ENCODE results near the gene UTP4.
"Not testable (repeated sequence)": the region's sequence is repeated elsewhere in the genome, so short reads cannot be mapped to it uniquely, and the experiment has no call there.

The UTP4 gene

GRCh38 chr16:69111216-69111875 lies 21.1 kb upstream of the UTP4 start:
- DNase-seq = no peak

- DNase-seq = no peak
Observed at GRCh38 chr16:69111876-69112230, 20.6 kb upstream of the UTP4 start.

GRCh38 chr16:69112285-69113129 lies 19.9 kb upstream of the UTP4 start:
- DNase-seq = peak; percentile 61

- no peak for DNase-seq
Observed at GRCh38 chr16:69113216-69113615, 19.2 kb upstream of the UTP4 start.

- DNase-seq = no peak
Observed at GRCh38 chr16:69114346-69114975, 18.0 kb upstream of the UTP4 start.

GRCh38 chr16:69114976-69115355 lies 17.5 kb upstream of the UTP4 start:
- DNase-seq = no peak

GRCh38 chr16:69115361-69115760 lies 17.1 kb upstream of the UTP4 start:
- DNase-seq = no peak

GRCh38 chr16:69115837-69116236 lies 16.6 kb upstream of the UTP4 start:
- DNase-seq = no peak

GRCh38 chr16:69116256-69116875 lies 16.1 kb upstream of the UTP4 start:
- DNase-seq = no peak

- DNase-seq = no peak
Observed at GRCh38 chr16:69116906-69117305, 15.5 kb upstream of the UTP4 start.

- DNase-seq = no peak
Observed at GRCh38 chr16:69118468-69118867, 14.0 kb upstream of the UTP4 start.

GRCh38 chr16:69118994-69119393 lies 13.5 kb upstream of the UTP4 start:
- DNase-seq = no peak

GRCh38 chr16:69119536-69119935 lies 12.9 kb upstream of the UTP4 start:
- DNase-seq = no peak

GRCh38 chr16:69120096-69120664 lies 12.3 kb upstream of the UTP4 start:
- DNase-seq = no peak

- DNase-seq = peak; percentile 53
Observed at GRCh38 chr16:69123910-69124309, 8.5 kb upstream of the UTP4 start.

- not testable (repeated sequence) for DNase-seq
Observed at GRCh38 chr16:69124406-69124805, 8.0 kb upstream of the UTP4 start.

- DNase-seq = not testable (repeated sequence)
Observed at GRCh38 chr16:69124961-69125360, 7.5 kb upstream of the UTP4 start.

- no peak for DNase-seq
Observed at GRCh38 chr16:69126221-69126620, 6.2 kb upstream of the UTP4 start.

GRCh38 chr16:69126801-69127200 lies 5.6 kb upstream of the UTP4 start:
- not testable (repeated sequence) for DNase-seq

- no peak for DNase-seq
Observed at GRCh38 chr16:69127966-69128510, 4.4 kb upstream of the UTP4 start.

GRCh38 chr16:69130461-69130860 lies 2.0 kb upstream of the UTP4 start:
- no peak for DNase-seq

- no peak for DNase-seq
Observed at GRCh38 chr16:69131167-69131838, 1.1 kb upstream of the UTP4 start.
